AG09309 (cell line): ENCODE data around the gene SYNDIG1.

Experiments used
- DNase-seq: peaks from one replicate; pipeline ENCODE4 v3.0.0-alpha.2; 2010; ENCODE audit warnings: low read depth
- H3K4me3 ChIP-seq: 2 replicates; pipeline ENCODE4 v1.5.1; 2011; ENCODE audit warnings: mild to moderate bottlenecking, low read depth, low read length, moderate library complexity; ENCODE audit not compliant: control insufficient read depth
- CTCF ChIP-seq: IDR thresholded peaks from 2 replicates; pipeline ENCODE4 v1.5.1; 2011; ENCODE audit warnings: mild to moderate bottlenecking, low read depth, low read length, inconsistent platforms; ENCODE audit not compliant: insufficient read depth, control insufficient read depth; ENCODE audit errors: missing control alignments

The SYNDIG1 gene

GRCh38 chr20:24439737-24440387 is 29.6 kb upstream of the SYNDIG1 start:
- DNase-seq, result no peak
- no peak overlapping the region for H3K4me3 ChIP-seq
- TF ChIP-seq CTCF, result no peak

- no peak for DNase-seq
- no peak overlapping the region for H3K4me3 ChIP-seq
- TF ChIP-seq CTCF, result no peak
Observed at GRCh38 chr20:24441661-24442060, 27.8 kb upstream of the SYNDIG1 start.

- no peak for TF ChIP-seq CTCF
- DNase-seq, result no peak
- no peak overlapping the region for H3K4me3 ChIP-seq
Observed at GRCh38 chr20:24442909-24443308, 26.5 kb upstream of the SYNDIG1 start.

GRCh38 chr20:24443436-24443835 is 26.0 kb upstream of the SYNDIG1 start:
- no peak for DNase-seq
- no peak overlapping the region for H3K4me3 ChIP-seq
- TF ChIP-seq CTCF, result no peak

GRCh38 chr20:24444526-24445190 is 24.8 kb upstream of the SYNDIG1 start:
- TF ChIP-seq CTCF, result no peak
- DNase-seq, result no peak
- H3K4me3 ChIP-seq, result no peak overlapping the region

- no peak for TF ChIP-seq CTCF
Observed at GRCh38 chr20:24445510-24446170, 23.8 kb upstream of the SYNDIG1 start.

More at GRCh38 chr20:24445510-24446170, 23.8 kb upstream of the SYNDIG1 start:
- no peak for DNase-seq
- H3K4me3 ChIP-seq, result no peak overlapping the region
